ENCODE data around the gene PGLYRP1.

The PGLYRP1 gene

DNA sequence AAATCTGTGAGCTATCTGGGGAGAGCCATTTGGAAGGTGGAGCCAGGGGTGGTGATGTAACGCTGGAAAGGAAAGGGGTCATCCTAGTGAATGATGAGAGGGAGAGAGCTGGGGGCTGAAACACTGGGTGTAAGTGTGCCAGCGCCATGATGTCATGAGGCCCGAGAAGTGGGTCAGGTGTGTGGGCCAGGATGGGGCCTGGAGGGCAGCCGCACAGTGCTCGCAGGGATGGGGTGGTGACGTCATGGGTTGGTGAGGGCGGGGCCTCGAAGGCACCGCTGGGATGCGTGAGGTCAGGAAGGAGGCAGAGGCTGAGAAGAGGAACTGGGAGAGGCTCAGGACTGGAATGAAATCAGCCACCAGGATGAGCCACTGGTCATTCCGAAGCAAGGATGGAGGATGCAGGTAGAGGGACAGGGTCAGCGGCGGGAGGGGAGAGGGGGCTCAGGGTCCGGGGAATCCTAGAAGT, 23.2 kb downstream of the PGLYRP1 start:
- DNase-seq = no peak

DNA sequence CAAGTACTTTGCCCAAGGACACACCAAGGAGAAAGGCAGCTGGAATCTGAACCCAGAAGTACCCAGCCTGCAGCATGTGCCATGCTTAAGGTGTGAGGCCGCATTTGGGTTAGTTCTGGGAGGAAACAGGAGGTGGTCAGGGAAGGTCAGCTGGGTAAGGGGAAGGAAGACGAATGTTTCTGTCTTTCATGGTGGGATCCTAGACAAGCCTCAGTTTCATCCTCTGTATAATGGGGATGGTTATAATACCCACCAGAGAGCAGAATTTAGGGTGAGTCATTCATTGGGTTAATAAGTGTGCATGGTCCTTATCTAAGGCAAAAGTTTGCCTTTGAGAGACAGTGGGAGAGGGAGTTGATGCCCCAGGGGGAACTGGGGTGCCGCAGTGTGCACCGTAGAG, 24.0 kb downstream of the PGLYRP1 start:
- DNase-seq = no peak

DNA sequence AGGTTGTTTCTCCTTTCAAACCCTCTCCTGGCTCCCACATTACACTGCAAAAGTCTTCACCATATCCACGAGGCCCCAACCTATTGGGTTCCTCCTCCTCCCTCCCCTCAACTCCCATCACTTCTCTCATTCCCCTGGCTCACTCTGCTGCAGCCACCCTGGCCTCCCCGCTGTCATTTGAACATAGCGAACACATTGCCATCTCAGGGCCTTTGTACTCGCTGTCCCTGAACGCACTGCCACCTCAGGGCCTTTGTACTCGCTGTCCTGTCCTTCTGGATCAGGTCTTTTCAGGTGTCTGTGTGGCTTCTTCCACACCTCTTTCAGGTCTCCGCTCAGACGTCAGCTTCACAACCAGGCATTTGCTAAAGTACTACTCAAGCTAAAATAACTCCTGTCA, 25.9 kb downstream of the PGLYRP1 start:
- no peak for DNase-seq

DNA sequence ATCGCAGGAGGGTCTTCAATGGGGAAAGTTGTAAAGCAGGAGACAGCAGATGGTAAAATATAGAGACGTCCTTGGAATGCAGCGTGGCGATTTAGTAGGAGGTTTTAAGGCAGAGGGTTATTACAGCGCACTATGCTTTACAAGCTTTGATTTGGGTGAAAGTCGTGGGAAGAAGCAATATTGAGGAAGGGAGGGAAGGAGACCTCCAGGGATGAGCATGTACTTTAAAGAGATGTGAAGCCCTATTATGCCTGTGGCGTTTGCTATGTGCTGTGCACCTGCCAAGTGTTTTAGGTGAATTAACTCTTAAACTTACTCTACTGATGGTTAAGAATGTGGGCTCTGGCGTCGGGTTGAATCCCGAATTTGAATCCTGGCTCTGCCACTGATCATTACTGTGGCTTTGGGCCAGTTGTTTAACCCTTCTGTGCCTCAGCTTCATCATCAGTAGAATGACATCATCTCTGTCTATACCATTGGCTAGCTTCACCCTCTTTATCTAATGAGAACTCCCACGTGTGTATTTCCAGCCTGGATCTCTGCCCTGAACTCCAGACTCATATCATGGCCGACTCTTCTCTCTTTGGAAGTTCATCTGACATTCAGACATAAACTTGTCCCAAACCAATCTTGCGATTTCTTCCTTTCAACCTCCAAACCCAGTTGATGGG, 27.0 kb downstream of the PGLYRP1 start:
- no peak for DNase-seq

DNA sequence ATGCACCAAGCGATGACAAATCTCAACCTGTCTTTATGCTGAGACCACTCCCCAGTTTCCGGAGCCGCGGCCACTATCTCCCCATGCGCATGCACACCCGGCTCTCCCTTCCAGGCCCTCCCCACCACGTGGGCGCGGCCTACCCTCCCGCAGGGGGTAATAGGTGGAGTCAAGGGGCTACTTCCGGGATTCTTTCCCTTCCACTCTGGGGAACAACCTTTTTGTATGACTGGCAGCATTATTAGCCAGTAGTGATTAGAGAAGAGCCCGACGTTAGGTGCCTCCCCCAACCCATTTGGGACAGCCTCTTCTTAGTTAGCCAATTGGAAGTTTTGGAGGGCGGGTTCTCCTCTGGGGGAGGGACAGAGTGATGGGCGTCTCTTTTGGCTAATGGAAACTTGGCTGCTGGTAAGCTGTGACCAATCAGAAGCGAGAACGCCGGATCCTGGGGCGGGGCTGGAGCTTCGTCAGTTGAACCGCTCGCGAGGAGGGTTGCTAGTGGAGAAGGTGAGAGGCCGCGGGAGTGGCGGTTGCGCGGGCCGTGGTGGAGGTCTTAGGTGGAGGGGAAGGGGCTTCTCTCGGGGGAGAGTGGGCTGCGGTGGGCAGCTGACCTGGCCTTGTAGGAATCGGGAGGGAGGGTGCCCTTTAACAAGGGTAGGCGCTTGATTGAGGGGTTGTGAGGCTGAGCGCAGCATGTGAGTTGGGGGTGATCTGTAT, 27.7 kb downstream of the PGLYRP1 start, which contains the start of gene CCDC61:
CCDC61 (plus strand) TSS at position 470 of the 717 bp plus-strand sequence. CDS start 7,552 bp downstream, outside the sequence.
- peak; percentile 99 for DNase-seq

DNA sequence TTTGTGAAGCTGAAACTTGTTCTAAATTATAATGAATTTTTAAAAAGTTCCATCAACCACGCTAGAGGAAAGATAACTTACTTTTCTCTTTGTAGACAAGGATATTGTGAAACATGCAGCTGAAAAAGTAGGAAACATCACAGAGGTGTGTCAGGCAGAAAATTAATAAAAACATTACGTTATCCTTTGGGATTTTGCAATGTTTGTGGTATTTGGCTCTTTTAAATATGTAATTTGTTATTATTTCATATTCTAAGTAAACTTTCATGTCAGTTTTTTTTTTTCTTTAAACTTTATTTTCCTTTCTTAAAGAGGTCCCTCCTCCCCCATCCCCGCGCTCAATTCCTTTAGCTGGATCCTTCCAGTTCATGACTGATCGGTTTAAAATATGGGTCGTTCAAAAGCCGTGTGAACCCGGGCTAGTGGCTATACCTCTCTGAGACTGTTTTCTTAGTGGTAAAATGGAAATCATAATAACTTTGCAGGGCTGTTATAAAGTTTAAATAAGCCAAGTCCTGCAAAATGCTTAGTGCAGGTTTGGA, 28.3 kb downstream of the PGLYRP1 start:
- DNase-seq = no peak

DNA sequence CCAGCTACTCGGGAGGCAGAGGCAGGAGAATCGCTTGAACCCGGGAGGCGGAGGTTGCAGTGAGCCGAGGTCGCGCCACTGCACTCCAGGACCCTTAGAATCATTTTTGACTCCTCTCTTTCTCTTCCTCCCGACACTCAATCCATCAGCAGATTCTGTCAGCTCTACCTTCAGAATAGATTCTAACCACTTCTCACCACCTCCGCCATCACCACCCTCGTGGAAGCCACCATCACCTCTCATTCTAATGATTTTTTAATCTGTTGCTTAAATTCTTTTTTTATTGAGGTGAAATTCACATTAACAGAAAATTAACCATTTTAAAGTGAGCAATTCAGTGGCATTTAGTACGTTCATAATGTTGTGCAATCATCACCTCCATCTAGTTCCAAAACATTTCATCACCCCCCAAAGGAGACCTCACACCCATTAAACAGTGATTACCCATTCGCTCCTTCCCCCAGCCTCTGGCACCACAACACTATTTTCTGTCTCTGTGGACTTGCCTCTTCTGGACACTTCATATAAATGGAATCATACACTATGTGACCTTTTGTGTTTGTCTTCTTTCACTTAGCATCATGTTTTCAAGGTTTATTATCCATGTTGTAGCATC, 32.6 kb downstream of the PGLYRP1 start:
- no peak for DNase-seq

DNA sequence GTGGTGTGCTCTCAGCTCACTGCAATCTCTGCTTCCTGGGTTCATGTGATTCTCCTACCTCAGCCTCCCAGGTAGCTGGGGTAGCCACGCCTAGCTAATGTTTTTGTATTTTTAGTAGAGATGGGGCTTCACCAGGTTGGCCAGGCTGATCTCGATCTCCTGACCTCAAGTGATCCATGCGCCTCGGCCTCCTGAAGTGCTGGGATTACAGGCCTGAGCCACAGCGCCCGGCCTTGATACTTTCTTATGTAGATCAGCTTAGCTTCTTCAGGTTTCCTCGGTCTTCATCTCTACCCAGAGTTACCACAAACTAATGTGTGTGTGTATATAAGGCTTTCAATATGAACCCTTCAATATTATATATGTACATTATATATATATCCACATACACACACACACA, 37.5 kb downstream of the PGLYRP1 start:
- no peak for DNase-seq

DNA sequence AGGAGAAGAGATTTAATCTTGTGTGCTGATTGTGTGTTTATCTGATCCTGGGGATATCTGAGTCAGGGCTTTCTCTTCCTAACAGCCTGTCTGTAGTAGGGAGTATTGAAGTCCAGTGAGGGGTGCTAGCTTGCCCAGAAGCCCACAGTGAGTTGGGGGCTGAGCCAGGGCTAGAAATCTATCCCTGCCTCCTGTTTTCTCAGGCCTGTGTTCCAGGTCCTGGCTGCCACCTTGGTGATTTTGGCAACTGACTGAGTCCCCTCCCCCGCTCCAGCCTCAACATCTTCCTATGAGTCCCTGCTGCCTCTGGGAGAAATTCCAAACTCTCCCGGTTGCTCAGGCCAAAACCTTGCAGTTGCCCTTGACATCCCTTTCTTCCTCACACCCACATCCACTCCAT, 41.5 kb downstream of the PGLYRP1 start:
- DNase-seq = no peak

DNA sequence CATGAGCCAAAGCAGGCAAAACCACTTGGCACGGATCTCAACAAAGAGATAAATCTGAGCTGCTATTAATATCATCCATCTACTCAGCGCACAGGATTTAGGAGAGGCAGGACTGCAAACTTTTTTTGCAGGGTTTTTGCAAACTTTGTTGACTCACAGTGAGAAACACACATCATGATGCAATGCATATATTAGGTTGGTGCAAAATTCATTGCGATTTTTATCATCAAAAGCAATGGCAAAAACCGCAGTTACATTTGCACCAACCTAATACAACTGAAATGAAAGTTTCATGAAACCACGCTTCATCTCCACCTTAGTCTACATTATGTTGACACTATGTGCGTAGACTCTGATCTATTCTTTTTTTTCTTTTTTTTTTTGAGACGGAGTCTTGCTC, 44.7 kb downstream of the PGLYRP1 start:
- DNase-seq = no peak

DNA sequence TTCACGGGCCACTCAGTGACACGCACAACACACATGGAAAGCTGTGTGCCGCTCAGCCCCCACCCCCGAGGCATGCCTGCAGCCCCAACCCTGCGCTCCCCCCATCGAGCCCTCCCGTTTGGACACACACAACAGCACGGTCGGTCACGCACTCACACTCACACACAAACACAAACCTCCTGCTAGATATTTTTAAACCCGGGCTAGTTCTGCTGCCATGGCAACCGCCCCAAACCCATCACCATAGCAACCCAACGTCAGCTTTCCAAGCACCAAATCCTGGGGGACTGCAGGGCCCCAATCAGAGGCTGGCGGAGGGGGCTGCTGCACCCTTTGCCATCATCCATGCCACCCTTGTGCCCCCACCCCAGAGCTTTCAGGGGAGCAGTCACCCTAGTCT, 46.7 kb downstream of the PGLYRP1 start:
- no peak for DNase-seq

DNA sequence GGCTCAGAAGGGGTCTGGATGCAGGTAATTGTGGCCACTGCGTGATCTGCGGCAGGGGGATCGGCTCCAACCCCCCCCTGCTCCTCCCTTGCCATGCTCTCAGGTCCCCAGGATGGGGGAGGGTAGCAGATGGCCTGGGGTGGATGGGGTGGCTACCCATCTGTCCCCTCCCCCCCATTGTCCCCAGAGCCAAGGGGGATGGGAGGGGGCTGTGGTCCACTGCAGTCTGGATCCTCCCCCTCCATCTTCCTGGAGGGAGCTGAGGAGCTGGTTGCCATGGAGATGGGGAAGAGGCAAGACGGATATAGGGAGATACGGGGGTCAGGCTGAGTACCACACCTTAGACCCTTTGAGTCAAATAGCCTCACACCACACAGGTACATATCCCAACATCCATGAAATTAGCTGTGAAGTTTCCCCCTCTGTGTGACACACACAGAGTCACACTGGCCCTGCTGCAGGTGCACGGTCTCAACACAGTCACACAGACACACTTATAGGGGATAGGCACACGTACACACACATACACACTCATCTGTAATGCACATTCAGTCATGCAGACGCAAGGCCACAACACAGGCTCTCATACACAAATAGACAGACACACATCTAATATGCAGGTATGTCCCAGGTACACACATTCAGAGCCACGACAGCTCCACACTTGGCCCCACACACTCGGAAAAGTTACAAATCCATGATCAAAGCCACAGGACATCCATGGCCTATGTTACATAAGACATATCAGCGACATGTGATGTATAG, 47.4 kb downstream of the PGLYRP1 start:
- DNase-seq = no peak

DNA sequence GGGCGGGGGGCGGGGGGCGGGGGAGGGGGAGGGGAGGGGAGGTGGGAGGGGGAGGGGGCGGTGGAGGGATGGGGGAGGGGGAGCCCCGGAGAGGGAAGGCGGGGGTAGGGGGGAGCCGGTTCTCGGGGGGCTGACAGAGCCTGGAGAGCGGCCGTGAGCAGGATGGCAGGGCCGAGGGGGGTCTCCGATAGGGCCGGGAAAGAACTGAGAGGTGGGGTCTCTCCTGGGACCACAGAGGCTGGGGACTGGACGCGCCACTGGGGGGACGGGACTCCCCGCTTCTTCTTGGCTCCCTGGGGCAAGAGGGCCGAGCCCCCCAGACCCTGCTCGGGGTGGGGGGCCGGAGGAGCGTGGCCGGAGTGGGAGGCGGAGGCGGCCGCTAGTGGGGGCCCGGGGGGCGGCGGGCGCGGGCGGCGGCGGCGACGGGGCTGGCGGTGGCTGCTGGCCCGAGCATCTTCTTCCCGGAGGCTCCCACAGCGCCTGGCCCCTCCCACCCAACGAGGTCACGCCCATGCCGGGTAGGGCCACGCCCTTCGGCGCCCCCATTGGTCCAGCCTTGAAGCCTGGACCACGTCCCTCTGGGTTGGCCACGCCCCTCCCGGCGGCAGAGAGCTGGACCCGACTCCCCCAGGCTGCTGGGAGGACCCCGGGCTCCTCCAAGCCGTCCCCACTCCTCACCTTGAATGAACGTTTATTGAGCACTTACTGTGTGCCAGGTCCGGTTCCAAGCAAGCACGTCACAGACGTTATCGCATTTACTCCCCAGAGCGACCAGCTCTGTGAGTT, 49.1 kb downstream of the PGLYRP1 start, which contains the start of gene NOVA2:
NOVA2 (minus strand) TSS at position 313 of the 786 bp plus-strand sequence. CDS start 514 bp downstream, outside the sequence.
- DNase-seq = no peak

DNA sequence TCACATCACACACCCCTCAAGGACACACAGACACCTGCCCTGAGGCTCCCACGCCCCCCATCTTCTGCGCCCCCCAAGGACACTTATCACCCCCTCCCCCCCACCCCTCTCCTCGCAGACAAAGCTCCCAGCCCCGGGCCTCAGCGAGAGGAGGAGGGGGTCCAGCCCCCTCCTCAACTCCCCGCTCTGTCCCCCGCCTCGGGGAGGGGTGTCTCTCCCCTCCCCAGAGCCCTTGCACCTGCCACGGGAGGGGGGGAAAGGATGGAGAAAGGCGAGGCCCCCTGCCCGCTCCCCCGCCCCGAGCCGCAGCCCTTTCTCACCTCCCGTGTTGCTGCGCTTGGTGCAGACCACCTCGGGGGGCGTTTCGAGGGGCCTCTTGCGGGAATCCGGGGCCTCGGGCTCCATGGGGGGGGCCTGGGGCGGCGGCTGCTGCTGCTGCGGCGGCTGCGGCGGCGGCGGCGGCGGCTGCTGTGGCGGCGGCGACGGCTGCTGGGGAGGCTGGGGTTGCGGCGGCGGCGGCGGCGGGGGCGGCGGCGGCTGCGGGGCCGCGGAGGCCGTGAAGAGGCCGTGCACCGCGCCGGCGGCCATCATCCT, 49.8 kb downstream of the PGLYRP1 start:
- DNase-seq = no peak

DNA sequence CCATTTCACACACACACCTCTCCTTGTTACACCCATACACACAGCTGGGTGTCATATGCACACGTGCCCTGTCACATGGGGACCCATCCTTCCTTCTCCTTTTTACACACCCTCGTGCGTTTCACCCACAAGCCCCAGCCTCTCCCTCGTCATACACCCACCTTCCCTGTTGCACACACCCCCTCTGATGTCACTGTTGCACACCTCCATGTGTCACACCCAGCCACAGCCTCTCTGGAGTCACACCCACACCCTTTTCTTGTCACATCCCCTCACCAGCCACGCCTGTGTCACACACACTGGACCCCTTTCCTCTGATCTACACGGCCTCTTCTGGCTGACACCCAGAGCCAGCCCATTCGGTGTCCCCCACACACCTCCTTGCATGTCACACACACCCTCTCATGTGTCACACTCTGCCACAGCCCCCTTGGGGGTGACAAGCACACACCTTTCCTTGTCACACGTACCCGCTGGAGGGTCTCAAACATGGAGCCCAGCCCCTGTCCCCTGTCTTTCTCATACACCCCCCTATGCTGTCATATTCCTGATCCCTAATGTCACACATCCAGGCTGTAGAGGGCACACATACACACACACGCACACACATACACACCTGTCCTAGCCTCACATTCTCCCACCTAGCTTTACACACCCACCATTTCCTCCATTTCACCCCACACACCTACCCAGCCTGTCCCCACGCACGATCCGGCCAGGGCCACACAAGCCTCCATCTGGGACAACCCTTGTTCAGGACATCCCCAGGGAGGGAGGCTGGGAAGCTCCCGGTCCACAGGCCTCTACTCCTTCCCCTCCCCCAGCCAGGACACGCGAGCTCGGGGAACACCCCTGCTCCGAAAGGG, 50.5 kb downstream of the PGLYRP1 start:
- peak; percentile 47 for DNase-seq

DNA sequence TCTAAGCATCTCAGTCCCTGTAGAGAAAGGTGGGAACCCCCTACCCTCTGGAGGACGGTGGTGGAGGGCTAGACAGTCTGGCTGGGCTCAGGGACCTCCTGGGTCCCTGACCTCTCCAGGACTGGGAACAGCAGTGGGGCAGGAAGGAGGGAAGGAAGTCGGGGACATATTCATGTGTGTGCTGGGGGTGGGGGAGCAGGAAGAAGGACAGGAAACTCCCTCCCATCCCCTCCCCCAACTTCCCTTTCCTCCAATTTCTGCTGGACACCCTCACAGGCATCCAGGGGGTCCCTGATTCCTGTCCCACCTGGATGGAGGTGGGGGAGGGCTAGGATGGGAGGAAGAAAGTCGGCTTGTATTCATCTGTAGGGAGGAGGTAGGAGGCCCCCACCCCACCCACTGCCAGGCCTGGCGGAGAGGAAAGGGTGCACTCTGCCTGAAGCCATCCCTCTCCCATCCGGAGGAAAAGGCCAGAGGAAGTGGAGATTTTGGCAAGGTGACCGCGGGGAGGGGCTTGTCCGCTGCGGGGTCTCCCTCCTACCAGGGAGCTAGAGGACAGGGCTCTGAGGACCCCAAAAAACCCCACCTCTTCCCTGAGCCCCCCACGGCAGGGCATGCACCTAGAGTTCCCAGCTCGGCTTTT, 51.5 kb downstream of the PGLYRP1 start:
- no peak for DNase-seq

DNA sequence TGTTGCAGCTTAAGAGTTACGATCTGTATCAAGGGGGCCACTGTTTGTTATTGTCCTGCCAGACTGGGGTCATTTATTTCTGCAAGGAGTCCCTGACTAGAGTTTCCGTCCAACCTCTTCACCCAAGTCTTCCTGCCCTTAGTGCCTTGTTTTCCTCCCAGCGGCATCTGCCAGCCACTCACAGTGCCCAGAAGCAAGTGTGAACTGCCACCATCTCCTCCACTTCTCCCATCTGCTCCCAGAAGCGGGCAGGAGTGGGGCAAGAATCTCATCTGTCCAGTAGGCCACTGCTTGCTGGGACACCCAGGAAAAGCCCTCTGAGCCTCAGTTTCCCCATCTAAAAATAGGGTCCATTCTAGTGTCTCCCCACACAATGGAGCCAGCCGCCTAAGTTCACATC, 53.2 kb downstream of the PGLYRP1 start:
- no peak for DNase-seq

Measured in central memory CD4-positive, alpha-beta T cell (primary cell).